PC-9 (cell line): ENCODE measurements around the gene PPP1R37. TPM values are rescaled to one million over a fixed set of nuclear protein-coding genes. Genes with fewer than 3 reads are reported as not detected.

ENCODE experiments used
- BruUV-seq: library from RNA; stranded (reverse); fragments of 400-500 nt; replicated peaks from 2 replicates; lab custom pipeline; 2021; lab: Mats Ljungman, UMichigan
- CTCF ChIA-PET: fragments of 300-600 bp; sonication (Branson Sonifier 250); formaldehyde crosslinking; loops from one replicate; lab custom pipeline; 2022; ENCODE audit warnings: antibody characterized with exemption; lab: Charles Lee
- POLR2A ChIA-PET: fragments of 300-600 bp; sonication (Branson Sonifier 250); formaldehyde crosslinking; loops from one replicate; lab custom pipeline; 2022; ENCODE audit warnings: antibody characterized with exemption; ENCODE audit not compliant: unreplicated experiment; lab: Charles Lee
- DNase-seq, 2 experiments: peaks; one replicate each; pipeline versions ENCODE4 v3.0.0 to v3.0.0-alpha.2; 2015 to 2022; ENCODE audit warnings: mixed read lengths in 1 of 2
- H2AFZ ChIP-seq: fragments of 200-600 bp; sonication (generic); 2 replicates; pipeline ENCODE4 v1.8.1; 2017; ENCODE audit warnings: antibody characterized with exemption
- H3F3A ChIP-seq: fragments of 200-600 bp; sonication (generic); 2 replicates; pipeline ENCODE4 v1.8.1; 2017; ENCODE audit warnings: antibody characterized with exemption, mild to moderate bottlenecking, low read depth; ENCODE audit not compliant: insufficient read depth
- H3K27ac ChIP-seq: fragments of 200-600 bp; sonication (generic); 2 replicates; pipeline ENCODE4 v1.6.1; 2016; ENCODE audit warnings: mixed run types
- H3K27me3 ChIP-seq: fragments of 200-600 bp; sonication (generic); 2 replicates; pipeline ENCODE4 v1.6.1; 2016; ENCODE audit warnings: low read depth, mixed run types; ENCODE audit not compliant: insufficient read depth
- H3K36me3 ChIP-seq: fragments of 200-600 bp; sonication (generic); 2 replicates; pipeline ENCODE4 v1.6.1; 2016; ENCODE audit warnings: low read depth, mixed run types
- H3K4me1 ChIP-seq: fragments of 200-600 bp; sonication (generic); replicated peaks from 2 replicates; pipeline ENCODE4 v1.6.1; 2016; ENCODE audit warnings: mixed run types; ENCODE audit not compliant: insufficient read depth
- H3K4me2 ChIP-seq: fragments of 200-600 bp; sonication (generic); 2 replicates; pipeline ENCODE4 v1.6.1; 2017; ENCODE audit warnings: mixed run types
- H3K4me3 ChIP-seq: fragments of 200-600 bp; sonication (generic); 2 replicates; pipeline ENCODE4 v1.6.1; 2016; ENCODE audit warnings: mixed run types
- H3K79me2 ChIP-seq: fragments of 200-600 bp; sonication (generic); 2 replicates; pipeline ENCODE4 v1.6.1; 2017; ENCODE audit warnings: low read depth, mixed run types
- H3K9me2 ChIP-seq: fragments of 200-600 bp; sonication (generic); 2 replicates; pipeline ENCODE4 v1.8.1; 2017; ENCODE audit warnings: mild to moderate bottlenecking; ENCODE audit not compliant: insufficient read depth
- H3K9me3 ChIP-seq: fragments of 200-600 bp; sonication (generic); 2 replicates; pipeline ENCODE4 v1.8.1; 2016; ENCODE audit warnings: low read depth; ENCODE audit not compliant: insufficient read depth
- H4K20me1 ChIP-seq: fragments of 200-600 bp; sonication (generic); 2 replicates; pipeline ENCODE4 v1.8.1; 2017; ENCODE audit not compliant: insufficient read depth
- EZH2 ChIP-seq: fragments of 200-600 bp; sonication (generic); IDR thresholded peaks from 2 replicates; pipeline ENCODE4 v1.8.0; 2017; ENCODE audit warnings: antibody characterized with exemption, low read depth
- intact Hi-C: fragments of 100-400 bp; cut with micrococcal nuclease; formaldehyde crosslinking; loops from one replicate; pipeline ENCODE4 v1.10.0; 2022; ENCODE audit not compliant: unreplicated experiment
- total RNA-seq: library from RNA; stranded (reverse); gene quantifications from 2 replicates; pipeline ENCODE4 v1.2.3, GENCODE V29; 2021
- TF ChIP-seq, protein P1 (sequence below): fragments of 200-600 bp; sonication (generic); conservative IDR thresholded peaks from 2 replicates; pipeline ENCODE4 v1.6.1; 2017; ENCODE audit warnings: mixed run types, antibody characterized with exemption, mild to moderate bottlenecking, moderate library complexity

PPP1R37 gene
- total RNA-seq, 1 experiment from 2014 or later: 41.1 TPM

DNA sequence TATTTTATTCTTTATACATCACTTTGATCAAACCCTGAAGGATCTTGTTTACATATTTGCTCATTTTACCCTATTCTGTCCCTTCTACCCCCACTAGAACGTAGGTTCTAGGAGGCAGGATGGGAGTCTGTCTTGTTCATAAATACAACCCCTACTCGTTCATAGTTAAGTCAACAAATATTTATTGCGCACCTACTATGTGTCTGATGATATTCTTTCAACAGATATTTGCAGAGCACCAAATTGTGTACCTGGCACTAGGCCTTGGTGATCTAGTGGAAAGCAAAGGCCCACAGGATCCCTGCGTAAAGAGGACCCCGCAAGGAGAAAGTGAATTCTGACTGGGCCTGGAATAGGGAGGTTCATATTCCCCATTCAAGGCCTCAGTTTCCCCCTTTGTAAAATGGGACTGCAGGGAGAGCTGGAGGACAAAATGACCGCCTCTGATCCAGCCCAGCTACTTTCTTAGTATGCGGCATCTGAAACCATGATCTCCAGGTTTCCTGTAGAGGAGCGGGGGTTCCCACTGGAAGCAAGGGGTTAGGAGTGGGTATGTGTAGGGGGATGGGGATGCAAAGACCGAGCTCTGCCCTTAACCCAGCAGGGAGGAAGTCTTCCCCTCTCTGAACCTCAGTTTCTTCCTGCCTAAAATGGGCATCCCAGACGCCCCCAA, 14.5 kb upstream of the PPP1R37 start:
- Histone ChIP-seq H3K9me3 (no peaks in the 10 kb centered on the region), H3F3A (peaks cover 32% of the 10 kb centered on the region), H3K36me3 (no peaks in the 10 kb centered on the region; the same call in 1 of the 2 replicates), H3K4me2 (peak overlapping the region; percentile 96), H3K27ac (peak overlapping the region; percentile 48; the same call in 1 of the 2 replicates), H3K4me3 (peak overlapping the region; percentile 83), H3K79me2 (peaks cover 44% of the 10 kb centered on the region), H3K4me1 (peaks cover 32% of the 10 kb centered on the region), H3K27me3 (no peaks in the 10 kb centered on the region), H2AFZ (peak overlapping the region; percentile 94), H3K9me2 (no peaks in the 10 kb centered on the region), H4K20me1 (peaks cover 20% of the 10 kb centered on the region)
- TF ChIP-seq EZH2: no peak
- TF ChIP-seq, protein P1, sequence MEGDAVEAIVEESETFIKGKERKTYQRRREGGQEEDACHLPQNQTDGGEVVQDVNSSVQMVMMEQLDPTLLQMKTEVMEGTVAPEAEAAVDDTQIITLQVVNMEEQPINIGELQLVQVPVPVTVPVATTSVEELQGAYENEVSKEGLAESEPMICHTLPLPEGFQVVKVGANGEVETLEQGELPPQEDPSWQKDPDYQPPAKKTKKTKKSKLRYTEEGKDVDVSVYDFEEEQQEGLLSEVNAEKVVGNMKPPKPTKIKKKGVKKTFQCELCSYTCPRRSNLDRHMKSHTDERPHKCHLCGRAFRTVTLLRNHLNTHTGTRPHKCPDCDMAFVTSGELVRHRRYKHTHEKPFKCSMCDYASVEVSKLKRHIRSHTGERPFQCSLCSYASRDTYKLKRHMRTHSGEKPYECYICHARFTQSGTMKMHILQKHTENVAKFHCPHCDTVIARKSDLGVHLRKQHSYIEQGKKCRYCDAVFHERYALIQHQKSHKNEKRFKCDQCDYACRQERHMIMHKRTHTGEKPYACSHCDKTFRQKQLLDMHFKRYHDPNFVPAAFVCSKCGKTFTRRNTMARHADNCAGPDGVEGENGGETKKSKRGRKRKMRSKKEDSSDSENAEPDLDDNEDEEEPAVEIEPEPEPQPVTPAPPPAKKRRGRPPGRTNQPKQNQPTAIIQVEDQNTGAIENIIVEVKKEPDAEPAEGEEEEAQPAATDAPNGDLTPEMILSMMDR: no peak
- intact Hi-C loops: loop anchor here (2.0 to 5.0 kb wide), 4 partner anchors 14 to 259 kb away; partner anchors contain the start of gene PPP1R37
- BruUV-seq: no TSS peak
- POLR2A ChIA-PET: interaction anchor here (0.7 kb wide), 1 partner anchor 176 kb away, joined by 3 read pairs; no protein-coding TSS in a partner anchor
- no peak for DNase-seq
- CTCF ChIA-PET: no interaction called here

DNA sequence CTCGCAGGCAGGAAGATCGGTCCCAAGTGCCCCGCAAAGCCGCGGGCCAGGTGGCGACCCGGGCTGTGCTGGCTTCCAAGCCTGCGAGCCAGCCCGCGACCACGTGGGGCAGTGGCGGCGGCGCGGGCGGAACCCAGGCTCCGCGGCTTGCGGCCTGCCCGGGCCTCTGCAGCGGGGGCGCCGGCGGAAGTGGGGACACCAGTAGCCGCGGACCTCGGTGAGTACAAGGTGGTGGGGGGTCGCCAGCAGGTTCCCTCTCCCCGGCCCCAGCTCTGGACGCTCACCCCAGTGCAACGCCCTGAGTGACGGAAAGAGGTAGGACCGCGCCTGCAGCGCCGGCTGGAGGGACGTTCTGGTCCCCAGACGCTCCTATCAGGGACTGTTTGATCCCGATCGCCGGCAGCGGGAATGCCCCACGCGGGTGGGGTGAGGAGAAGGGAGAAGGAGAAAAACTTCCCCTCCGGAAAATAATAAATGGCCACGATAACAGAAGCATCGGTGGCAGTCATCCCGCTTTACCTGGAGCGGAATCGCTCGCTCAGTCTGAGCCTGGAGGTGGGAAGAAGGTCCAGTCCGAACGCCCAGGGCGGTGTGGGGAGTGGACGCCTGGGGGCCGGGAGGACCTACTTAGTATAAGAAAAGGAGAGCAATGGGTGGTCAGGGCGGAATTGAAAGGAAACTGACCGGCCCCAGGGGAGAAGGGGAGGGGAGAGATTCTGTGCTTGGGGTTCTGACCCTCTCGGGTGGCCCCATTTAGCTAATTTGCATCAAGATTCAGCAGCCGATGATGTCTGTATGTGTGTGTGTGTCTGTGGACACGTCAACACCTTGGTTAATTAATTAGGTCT, 13.7 kb upstream of the PPP1R37 start, which contains the start of gene GEMIN7:
Gene GEMIN7, plus strand, starts transcription at position 198 of the 848 bp plus-strand sequence. CDS start 10,855 bp downstream, outside the sequence.
- peak; percentile 64 to 83 for DNase-seq
- TF ChIP-seq, protein P1: no peak
- TF ChIP-seq EZH2: no peak
- H3K4me2 ChIP-seq: peak within 1 kb of the TSS; percentile 96
- H3K27ac ChIP-seq: peak within 1 kb of the TSS; percentile 48
- peaks cover 28% of the 10 kb centered on the region for H3F3A ChIP-seq
- no peaks in the 10 kb centered on the region; the same call in 1 of the 2 replicates for H3K36me3 ChIP-seq
- POLR2A ChIA-PET: no interaction called here
- H3K4me3 ChIP-seq: peak within 1 kb of the TSS; percentile 83
- intact Hi-C loops: loop anchor here (2.0 to 5.0 kb wide), 4 partner anchors 14 to 258 kb away; partner anchors contain the start of gene PPP1R37
- H3K9me3 ChIP-seq: no peaks in the 10 kb centered on the region
- BruUV-seq: no TSS peak
- no peaks in the 10 kb centered on the region for H3K27me3 ChIP-seq
- peaks cover 32% of the 10 kb centered on the region for H3K4me1 ChIP-seq
- peaks cover 45% of the 10 kb centered on the region for H3K79me2 ChIP-seq
- peaks cover 20% of the 10 kb centered on the region for H4K20me1 ChIP-seq
- peak within 1 kb of the TSS; percentile 94 for H2AFZ ChIP-seq
- CTCF ChIA-PET: interaction anchor here (0.6 to 0.7 kb wide), 2 partner anchors 45 to 91 kb away, joined by 3 read pairs; no protein-coding TSS in a partner anchor
- H3K9me2 ChIP-seq: no peaks in the 10 kb centered on the region

DNA sequence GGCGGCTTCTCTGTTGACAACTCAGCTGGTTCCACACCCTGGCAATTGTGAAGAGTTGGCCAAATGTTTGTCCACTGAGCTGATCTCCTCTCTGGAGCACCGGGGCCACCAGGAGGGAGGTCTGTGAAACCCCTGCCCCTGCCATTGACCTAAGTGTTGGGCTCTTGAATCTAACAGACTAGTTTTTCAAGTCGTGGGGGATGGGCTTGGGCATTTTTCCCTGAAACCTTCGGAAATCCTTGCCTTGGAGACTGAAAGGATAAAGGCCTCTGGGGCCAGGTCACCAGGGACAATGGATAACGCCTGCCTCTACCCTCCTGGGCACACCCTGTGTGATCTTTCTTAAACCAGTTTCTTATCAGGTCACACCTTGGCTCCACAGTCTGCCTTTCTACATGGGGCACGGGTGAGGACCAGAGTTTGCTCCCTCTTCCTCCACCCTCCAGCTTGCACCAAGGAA, 13.0 kb upstream of the PPP1R37 start:
- Histone ChIP-seq H3K9me2 (no peaks in the 10 kb centered on the region), H3K4me1 (peaks cover 30% of the 10 kb centered on the region), H3K4me3 (peak overlapping the region; percentile 83), H3F3A (peaks cover 21% of the 10 kb centered on the region), H2AFZ (peak overlapping the region; percentile 94; the same call in 1 of the 2 replicates), H4K20me1 (peaks cover 20% of the 10 kb centered on the region), H3K4me2 (peak overlapping the region; percentile 96), H3K79me2 (peaks cover 45% of the 10 kb centered on the region), H3K27ac (peak overlapping the region; percentile 48), H3K9me3 (no peaks in the 10 kb centered on the region), H3K36me3 (no peaks in the 10 kb centered on the region; the same call in 1 of the 2 replicates), H3K27me3 (no peaks in the 10 kb centered on the region)
- no peak for TF ChIP-seq EZH2
- TF ChIP-seq, protein P1: no peak
- ChIA-PET CTCF (interaction anchor here (0.6 to 0.7 kb wide), 2 partner anchors 44 to 91 kb away, joined by 3 read pairs; no protein-coding TSS in a partner anchor), POLR2A (no interaction called here)
- DNase-seq: no peak
- no TSS peak for BruUV-seq
- intact Hi-C loops: loop anchor here (2.0 to 5.0 kb wide), 4 partner anchors 13 to 257 kb away; partner anchors contain the start of gene PPP1R37
